ENCODE results near the gene KPNA4.
"Not testable (repeated sequence)": the region's sequence is repeated elsewhere in the genome, so short reads cannot be mapped to it uniquely, and the experiment has no call there.

The KPNA4 gene, protein sequence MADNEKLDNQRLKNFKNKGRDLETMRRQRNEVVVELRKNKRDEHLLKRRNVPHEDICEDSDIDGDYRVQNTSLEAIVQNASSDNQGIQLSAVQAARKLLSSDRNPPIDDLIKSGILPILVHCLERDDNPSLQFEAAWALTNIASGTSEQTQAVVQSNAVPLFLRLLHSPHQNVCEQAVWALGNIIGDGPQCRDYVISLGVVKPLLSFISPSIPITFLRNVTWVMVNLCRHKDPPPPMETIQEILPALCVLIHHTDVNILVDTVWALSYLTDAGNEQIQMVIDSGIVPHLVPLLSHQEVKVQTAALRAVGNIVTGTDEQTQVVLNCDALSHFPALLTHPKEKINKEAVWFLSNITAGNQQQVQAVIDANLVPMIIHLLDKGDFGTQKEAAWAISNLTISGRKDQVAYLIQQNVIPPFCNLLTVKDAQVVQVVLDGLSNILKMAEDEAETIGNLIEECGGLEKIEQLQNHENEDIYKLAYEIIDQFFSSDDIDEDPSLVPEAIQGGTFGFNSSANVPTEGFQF
- total RNA-seq = 121 to 221 reads per million in 2 experiments

DNA sequence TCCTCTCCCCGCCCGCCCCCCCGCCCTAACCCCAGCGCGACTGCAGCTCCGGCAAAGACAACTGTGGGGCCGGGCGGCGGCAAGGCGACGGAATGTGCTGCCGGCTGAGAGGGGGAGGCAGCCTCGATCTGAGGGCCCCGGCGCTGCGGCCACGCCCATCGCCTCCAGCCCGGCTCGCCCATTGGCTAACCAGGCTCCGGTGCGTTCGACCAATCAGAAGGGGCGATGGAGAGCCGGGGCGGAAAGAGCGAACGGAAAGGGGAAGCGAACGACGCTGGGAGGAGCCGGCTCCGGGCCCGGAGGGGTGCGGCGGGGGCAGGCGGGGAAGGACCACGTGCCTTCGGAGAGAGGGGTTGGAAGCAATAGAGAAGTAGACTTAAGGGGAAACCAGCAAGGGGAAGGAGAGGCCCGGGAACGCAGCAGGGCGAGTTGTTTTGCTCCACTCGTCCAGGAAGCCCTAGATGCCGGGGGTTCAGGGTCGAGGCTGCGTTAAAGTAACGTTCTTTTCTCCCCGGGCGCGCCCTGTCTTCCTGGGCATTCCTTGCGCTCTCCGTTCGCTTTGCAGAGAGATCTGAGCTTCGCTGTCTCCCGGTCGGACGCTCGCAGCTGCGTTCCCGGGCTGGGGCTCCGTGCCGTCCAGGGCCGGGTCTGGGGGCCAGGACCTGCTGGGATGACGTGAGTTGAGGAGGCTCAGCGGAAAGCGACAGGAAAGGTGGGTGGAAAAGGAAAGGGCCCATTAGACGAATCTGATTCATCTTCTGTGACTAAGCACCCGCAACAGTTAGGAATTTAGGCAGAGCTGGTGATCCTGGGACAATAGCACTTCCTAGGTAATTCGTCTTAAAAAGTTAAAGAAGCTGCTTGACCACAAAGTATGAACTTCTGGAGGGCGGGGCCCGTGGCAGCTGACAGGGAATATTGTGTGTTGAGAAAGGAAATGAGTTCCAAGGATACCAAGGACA is at the start of gene KPNA4:
KPNA4 (minus strand) TSS at position 130 of the 962 bp plus-strand sequence. CDS start 289 bp downstream, outside the sequence.
- peak; percentile 96 for DNase-seq (ENCODE audit: low read depth)

DNA sequence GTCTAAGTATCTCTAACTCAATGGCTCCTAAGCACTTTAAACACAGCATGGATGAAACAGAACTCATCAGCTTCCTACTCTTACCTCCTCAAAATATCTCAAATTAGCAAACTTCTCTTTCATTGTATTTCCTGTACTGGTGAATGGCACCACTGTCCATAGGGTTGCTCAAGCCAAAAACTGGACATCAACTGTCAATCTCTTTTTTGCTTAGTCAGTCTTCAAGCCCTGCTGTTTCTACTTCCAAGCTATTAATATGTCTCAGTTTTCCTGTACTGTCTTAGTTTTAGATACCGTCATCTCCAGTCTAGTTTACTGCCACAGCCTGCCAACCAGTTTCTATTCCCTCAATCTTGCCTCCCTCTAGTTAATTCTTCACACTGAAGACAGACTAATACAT is 48.3 kb upstream of the KPNA4 start:
- DNase-seq (ENCODE audit: low read depth) = no peak

DNA sequence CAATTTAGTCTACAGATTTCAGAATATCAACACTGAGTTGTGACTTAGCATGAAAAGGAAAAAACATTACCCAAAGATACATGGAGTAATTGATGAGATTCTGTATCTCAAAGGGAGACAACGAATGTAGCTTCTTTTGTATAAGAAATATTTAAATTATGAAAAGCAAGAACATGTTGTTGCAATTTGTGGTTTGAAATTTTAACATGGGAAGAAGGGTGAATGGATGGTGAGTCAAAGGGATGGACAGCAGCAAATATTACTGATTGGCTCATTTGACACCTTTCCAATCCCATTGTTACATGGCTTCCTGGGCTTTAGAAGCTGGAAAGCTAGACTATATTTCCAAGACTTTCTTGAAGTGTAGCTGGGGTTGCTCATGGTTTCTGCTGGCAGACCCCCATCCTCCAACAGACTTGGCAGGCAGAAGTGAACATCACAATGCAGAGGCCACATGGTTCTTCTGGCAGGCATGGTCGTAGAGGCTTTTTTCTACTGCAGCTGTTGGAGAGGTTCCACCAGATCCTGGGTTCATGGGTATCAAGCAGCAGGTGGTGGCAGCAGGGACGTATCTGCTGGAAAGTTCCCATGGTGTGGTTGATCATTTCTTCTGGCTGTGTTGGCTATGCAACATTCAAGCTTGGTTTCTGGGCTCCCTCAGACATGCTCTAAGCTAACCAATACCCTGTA is 47.2 kb upstream of the KPNA4 start:
- DNase-seq (ENCODE audit: low read depth) = no peak

DNA sequence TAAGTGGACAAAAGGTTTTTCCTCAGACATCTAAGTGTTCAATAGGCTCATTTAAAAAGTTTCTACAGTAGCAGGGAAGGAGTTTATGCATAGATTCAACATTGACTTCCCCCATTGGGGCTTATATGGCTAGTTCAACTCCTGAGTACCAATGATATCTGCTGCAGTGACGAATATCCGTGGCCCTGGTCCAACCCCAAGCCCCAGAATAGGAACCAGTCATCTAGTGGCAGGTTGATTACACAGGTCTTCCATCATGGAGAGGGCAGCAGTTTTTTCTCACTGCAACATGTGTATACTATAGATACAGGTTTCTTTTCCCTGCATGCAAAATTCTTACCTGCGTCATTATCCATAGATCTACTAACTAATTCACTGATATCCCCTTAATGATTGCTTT is 45.8 kb upstream of the KPNA4 start:
- DNase-seq (ENCODE audit: low read depth) = no peak

DNA sequence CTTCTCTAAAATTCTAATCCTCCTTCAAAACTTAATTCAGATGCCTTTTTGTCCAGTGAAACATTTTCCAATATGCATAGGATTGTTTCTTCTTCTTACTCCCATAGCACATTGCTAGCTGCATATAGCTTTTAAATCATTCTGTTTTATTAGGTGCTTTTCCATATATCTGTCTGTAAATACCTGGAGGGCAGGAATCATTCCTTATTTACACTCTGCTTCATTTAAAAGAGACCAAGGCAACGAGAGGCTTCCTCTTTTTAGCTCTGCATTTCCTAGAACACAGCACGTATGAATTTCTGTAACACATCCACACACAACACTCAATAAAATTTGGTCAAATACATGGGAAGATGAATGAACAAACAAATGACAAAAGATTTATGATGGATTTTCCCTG is 43.5 kb upstream of the KPNA4 start:
- DNase-seq (ENCODE audit: low read depth) = no peak

DNA sequence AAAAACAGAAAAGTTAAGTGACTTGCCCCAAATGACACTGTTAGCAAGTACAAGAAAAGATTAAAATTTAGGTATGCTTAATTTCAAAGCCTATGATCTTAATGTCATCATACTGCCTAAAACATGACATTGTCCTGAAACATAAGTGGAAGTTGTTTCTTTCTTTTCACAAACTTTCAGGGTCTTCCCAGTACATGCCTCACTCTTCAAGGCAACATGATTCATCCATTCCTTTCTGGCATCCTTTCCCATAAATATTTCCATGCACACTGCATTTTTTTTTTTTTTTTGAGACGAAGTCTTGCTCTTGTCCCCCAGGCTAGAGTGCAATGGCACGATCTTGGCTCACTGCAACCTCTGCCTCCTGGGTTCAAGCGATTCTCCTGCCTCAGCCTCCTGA is 42.5 kb upstream of the KPNA4 start:
- DNase-seq (ENCODE audit: low read depth) = no peak

DNA sequence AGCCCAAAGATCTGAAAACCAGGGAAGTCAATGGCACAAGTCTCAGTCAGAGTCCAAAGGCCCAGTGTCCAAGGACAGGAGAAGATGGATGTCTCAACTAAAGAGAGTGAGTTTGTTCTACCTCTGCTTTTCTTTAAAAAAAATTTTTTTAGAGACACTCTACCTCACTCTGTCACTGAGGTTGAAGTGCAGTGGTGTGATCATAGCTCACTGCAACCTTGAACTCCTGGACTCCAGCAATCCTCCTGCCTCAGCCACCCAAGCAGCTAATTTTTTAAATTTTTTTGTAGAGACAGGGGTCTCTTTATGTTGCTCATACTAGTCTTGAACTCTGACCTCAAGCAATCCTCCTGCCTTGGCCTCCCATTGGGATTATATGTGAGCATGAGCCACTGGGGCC is 39.9 kb upstream of the KPNA4 start:
- DNase-seq (ENCODE audit: low read depth) = no peak

DNA sequence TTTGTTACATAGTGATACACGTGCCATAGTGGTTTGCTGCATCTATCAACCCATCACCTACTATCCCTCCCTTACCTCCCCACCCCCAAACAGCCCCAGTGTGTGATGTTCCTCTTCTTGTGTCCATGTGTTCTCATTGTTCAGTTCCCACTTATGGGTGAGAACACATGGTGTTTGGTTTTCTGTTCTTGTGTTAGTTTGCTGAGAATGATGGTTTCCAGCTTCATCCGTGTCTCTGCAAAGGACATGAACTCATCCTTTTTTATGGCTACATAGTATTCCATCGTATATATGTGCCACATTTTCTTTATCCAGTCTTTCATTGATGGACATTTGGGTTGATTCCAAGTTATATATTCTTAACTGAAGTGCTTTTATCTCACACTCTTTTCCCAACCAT is 38.5 kb upstream of the KPNA4 start:
- DNase-seq (ENCODE audit: low read depth) = not testable (repeated sequence)

DNA sequence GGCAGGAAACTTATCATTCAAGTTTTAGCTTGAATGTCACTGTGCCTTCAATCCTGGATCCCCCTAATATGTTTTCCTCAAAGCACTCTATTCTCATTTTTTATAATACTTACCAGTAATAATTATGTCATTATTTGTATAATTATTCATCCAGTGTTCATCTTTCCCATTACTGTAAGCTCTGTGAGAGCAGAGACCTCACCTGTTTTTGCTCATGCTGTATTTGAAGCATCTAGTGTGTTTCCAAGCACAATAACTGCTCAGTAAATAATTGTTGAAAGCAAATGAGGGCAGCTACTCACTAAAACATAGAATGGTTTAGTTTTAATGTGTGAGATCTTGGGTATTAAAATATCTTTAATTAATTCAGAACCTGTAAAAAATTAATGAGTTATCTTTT is 36.9 kb upstream of the KPNA4 start:
- no peak for DNase-seq (ENCODE audit: low read depth)

DNA sequence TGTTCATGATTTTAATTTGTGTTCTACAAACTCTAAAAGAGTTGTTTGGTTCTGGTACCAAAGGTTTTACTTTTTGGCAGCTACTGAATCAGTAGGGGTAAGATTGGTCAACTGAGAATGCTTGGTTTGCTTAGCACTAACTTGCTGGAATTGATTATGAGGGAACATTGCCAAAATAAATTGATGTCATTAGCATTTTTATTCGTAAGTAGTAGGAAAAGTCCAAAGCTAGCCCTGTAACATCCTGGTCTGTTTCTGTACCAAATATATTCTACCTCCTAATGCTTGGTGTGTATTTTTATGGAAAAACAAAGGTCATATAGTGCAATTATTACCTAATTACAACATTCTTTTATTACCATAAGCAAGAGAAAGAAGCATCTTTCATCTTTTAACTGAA is 35.9 kb upstream of the KPNA4 start:
- no peak for DNase-seq (ENCODE audit: low read depth)

DNA sequence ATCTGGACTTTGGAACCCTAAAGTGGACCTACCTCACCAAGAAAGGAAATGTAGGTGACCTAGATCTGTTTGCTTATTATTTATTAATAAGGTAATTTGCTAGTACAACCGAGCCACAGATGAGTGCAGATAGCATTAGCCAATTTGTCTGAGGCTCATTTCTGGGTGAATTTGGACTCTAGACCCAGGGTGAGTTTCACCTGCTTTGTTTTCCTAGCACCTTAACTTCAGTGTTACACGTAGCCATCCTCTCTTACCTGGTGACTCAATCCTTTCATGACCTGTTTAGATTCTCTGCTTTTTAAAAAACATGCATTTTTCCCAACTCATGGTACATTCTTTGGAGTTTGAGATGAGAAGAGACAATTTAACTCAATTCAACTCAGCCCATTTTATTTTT is 33.5 kb upstream of the KPNA4 start:
- DNase-seq (ENCODE audit: low read depth) = no peak

DNA sequence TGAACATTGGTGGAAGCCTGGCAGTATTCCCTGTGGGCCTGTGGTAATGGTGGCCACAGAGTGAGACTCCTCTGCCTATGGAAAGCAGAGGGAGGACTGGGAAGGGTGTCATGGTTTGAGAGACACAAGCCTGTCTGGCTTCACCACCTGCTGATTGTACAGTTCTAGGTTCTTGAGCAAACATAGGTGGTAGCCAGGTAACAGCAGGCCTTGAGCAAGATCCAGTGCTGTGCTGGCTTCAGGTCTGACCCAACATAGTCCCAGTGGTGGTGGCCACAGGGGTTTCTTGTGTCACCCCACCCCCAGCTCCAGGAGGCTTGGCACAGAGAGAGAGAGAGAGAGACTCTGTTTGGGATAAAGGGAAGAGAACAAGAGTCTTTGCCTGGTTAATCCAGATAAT is 22.7 kb upstream of the KPNA4 start:
- no peak for DNase-seq (ENCODE audit: low read depth)

DNA sequence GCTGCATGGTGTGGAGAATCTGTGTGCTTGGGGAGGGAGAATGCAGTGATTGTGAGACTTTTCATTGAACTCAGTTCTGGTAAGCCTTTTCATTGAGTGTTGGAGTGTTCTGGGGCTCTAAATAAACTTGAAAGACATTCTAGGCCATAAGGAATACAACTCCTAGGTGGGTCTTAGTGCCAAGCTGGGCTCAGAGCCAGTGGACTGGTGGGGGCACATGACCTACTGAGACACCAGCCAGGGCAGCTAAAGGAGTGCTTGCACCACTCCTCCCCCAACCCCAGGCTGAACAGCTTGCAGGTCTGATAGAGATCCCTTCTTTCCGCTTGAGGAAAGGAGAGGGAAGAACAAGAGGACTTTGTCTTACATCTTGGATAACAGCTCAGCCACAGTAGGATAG is 21.7 kb upstream of the KPNA4 start:
- DNase-seq (ENCODE audit: low read depth) = no peak

DNA sequence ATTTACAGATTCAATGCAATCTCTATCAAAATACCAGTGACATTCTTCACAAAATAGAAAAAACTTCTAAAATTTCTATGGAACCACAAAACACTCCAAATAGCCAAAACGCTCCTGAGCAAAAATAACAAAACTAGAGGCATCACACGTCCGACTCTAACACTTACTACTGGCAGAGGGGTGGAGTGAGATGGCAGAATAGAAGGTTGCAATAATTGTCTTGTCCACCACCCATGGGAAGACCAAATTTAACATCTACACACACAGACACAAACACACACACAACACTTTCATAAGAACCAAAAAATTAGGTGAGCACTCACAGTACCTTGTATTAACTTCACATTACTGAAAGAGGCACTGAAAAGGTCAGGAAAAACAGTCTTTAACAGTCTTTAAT is 21.3 kb upstream of the KPNA4 start:
- no peak for DNase-seq (ENCODE audit: low read depth)

DNA sequence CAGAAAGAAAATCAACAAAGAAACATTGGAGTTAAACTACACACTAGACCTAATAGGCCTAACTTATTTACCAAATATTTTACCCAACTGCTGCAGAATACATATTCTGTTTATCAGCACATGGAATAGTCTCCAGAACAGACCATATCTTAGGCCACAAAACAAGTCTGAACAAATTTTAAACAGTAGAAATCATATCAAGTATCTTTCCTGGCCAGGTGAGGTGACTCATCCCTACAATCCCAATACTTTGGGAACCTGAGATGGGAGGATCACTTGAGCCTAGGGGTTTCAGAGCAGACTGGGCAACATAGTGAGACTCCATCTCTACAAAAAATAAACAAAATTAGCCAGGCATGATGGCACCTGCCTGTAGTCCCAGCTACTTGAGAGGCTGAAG is 18.1 kb upstream of the KPNA4 start:
- DNase-seq (ENCODE audit: low read depth) = no peak

DNA sequence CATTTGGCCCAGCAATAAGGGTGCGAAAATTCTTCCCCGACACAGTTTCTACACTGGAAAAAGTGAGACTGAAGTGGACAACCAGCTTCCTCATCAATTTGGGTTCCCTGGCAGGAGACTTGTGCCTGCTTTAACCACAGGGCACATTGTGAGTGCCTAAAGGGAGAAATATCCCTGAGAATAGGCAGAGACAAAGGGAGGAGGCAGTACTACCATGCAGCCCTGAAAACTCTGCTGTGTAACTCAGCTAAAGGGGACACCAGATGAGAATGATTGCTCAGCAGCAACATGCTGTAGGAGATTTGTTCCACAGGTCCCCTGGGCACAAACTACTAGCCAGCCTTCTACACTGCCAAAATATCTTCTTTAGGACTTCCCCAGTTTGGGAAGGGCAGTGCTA is 15.6 kb upstream of the KPNA4 start:
- no peak for DNase-seq (ENCODE audit: low read depth)

DNA sequence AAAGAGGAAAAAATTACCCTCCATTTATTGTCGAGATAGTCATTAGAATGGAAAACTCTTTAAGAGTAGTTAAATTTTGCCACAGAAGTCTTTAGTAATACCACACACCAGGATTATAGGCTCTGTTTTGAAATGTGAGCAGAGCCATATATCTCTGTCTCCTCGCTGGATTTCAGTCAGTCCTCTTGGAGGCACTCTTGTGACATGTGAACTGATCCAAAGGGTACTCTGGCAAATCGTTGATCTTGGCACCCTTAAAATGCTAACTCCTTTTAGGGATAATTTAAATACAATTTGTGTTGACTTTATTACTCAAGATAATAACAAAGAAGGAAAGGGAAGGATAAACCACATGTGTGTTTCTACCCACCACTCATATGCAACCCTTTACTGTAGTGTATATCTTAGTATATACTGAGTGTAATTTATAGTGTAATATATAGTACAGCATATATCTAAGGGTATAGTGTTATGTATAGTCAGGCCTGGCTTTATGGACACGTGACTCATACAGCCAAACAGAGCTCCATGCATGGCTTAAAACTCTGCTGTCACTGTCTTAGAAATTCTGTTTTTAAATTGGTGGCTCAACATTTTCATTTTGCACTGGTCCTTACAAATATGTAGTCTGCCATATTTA is 12.3 kb upstream of the KPNA4 start:
- no peak for DNase-seq (ENCODE audit: low read depth)

DNA sequence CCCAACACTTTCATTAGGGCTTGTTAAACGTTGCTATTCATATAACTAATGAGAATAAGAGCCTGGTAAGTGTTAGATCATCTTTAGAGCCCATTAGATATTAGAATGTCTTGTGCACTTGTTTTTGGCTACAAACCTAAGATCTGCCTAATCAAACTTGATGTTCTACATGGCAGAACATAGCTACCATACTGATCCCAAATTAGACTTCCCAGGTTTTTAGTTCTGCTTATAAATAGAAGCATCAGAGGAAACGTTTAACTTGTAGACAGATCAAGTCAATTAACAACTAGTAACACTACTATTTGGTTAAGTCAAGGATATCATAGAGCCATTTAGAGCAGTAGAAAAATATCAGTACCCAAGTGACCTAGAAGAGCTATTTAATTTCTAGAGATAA is 11.7 kb upstream of the KPNA4 start:
- DNase-seq (ENCODE audit: low read depth) = no peak

DNA sequence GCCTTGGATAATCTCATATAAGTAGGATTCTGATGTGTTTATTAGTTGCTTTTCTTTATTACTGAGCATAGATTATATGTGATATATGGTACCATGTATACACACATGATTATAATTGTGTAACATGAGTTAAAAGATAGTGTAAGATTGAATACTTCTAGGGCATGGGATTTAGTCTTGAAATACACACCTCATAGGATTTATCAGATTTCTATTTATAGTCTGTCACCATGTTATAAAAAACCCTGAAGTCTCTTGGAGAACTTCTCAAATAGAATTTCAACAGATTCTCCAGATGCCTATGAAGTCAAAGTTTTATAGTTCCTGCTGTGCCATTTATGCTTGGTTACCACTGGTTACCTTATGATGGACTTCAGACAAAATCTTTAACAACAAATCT is 11.2 kb upstream of the KPNA4 start:
- DNase-seq (ENCODE audit: low read depth) = no peak

DNA sequence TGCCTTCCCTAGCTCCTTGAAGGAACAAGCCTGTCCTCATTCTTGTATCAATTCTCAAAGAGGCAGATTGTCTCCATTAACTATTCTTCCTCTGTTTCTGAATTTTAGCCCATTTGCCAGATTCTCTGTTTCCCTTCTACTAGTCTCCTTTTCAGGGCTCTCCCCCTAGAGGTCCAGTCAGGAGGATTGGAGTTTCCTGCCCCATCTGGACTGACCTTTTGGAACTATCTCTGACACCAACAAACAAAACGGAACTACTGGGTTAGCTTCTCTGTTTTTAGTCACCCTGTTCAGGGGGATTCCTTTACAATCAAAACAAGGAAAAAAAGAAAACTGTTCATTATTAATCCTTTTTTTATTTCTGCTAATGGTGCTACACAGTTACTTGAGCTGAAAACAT is 10.2 kb upstream of the KPNA4 start:
- no peak for DNase-seq (ENCODE audit: low read depth)

DNA sequence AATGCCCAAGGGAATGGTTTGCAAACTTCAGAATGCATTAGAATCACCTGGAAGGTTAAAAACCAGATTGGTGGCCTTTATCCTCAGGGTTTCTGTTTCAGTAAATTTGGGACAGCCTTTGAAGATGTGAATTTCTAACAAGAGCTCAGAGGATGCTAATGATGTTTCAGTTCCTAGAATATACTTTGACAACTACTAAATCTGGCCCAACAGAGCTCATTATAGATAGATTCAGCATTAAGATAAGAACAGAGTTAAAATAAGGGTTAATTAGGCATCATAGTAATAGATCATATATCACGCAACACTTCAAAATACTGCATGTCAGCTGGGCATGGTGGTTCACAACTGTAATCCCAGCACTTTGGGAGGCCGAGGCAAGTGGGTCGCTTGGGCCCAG is 9.3 kb upstream of the KPNA4 start:
- no peak for DNase-seq (ENCODE audit: low read depth)
